DMS53 (cell line): ENCODE measurements around the gene MRPS34.

Source experiments
- DNase-seq: peaks from one replicate; lab custom pipeline; 2025; lab: John Stamatoyannopoulos, UW

Gene MRPS34

DNA sequence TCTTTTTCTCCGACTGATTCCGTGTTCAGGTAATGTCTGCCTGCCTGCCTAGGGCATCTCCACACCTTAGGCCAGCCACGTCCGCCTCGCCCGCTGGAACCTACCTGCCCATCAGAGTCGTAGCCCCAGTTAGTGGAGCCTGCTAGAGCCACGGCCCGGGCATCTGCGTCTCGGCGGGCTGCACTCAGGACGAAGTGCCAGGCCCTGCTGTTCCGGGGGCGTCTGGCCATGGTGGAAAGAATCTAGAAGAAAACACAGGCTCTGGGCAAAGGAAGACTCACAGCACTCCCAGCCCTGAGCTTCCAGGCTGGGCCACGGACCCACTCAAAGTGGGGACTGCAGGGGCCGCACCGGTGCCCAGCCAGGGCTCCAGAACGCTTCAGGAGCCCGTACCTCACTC, 8.3 kb upstream of the MRPS34 start:
- no peak for DNase-seq

DNA sequence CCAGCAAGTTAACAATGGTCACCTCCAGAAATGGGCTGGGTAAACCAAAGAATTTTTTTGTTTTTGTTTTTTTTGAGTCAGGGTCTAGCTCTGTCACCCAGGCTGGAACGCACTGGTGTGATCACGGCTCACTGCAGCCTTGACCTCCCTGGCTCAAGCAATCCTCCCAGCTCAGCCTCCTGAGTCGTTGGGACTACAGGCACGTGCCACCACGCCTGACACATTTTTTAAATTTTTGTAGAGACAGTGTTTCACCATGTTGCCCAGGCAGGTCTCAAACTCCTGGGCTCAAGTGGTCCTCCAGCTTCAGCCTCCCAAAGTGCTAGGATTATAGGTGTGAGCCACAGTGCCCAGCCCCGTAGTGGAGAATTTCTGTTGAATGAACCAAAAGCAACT, 7.7 kb upstream of the MRPS34 start:
- DNase-seq: no peak

DNA sequence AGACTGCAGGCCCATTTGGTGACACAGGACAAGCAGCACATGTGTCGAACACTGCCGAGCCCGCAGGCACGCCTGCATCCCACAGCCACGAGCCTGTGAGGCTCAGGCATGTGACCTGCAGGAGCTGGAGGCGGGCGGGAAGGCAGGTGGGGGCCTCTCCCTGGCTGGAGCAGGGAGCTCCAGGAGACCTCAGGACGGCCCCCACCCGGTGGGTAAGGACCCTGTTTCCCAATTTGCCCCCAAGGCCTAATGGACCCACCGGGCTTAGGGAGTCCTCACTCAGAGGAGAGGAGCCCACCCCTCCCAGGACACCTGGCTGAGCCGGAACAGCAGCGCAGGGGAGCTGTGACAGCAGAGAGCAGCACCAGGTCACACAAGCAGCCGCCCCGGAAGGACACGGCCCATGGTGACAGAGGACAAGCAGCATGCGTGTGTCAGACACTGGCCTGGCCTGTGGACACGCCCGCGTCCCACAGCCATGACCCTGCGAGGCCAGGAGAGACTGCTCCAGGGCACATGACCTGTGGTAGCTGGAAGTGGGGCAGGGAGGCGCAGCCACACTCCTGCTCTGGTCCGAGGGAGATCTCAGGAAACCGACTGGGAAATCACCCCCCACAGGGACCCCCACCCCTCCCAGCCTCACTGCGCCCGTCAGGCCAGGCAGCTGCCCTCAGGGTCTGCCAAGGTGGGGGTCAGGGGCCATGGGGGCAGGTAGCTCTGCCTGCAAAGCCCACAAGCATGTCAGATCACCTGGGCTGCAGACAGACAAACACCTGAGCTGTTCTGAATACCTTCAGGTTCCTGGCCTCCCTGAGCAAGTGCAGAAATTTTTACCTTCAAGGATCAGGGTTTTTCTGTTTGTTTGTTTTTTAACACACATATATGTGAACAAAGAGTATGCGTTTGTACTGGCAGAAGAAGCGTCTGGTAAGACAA, 7.1 kb upstream of the MRPS34 start:
- no peak for DNase-seq

DNA sequence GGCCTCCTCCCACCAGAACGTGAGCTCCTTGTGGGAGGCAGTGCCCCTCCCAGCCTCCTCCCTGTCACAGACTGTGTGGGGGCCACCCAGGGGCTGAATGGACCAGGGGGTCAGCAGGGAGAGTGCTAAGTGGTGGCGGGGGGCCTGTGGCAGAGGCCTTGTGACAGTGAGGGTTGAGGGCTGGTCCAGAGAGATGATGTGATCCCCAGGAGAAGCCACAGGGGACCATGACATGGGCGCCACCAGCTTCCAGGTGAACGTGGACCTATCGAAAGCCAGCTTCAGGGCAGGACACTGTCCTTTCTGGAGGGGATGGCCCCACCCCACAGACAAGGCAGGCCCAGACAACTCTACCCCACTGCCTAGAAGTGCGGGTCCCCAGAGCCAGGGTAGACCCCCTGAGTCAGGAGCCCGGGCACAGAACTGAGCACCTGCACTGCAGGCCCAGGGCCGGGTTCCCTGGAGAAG, 6.3 kb upstream of the MRPS34 start:
- DNase-seq: no peak

DNA sequence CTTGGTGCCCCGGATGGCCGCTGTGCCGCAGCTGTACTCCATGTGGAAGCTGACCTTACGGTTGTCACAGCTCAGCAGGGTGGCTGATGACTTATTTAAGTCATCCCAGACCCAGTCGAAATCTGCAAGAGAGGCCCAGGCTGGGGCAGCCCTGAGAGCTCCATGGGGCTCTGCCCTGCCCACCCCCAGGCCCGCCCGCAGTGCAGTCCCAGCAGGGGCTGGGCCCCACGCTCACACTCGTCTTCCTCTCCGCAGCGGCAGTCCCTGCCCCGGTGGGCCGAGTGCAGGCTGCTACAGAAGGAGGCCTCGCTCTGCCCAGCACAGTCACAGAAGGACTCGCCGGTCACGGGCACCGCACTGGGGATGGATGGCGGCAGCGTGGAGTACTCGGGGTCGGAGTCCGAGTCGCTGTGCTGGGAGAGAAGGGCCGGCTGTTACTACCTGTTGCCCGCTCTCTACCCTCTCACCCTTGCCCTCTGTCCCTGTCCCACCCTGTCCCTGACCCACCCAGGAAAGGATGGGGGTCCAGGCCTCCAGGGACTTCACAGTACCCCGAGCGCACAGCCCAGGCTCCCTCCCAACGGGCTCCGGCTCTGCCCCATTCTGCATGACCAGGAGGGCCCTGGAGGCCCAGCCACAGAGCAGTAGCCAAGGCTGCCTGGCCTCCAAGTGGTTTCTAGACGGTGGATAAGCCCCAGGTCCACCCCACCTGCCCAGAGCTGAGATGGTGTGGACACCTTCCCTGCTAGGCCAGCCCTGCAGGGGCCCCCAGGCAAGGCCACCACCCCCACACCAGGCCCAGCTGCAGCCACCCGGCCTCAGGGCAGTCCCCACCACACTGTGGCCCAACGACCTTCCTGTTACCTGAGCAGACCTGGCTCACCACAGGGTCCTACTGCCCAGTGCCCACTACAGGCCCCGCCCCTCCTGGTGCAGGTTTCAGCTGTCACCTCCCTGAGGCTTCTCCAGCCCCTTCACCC, 5.6 kb upstream of the MRPS34 start:
- DNase-seq: no peak

DNA sequence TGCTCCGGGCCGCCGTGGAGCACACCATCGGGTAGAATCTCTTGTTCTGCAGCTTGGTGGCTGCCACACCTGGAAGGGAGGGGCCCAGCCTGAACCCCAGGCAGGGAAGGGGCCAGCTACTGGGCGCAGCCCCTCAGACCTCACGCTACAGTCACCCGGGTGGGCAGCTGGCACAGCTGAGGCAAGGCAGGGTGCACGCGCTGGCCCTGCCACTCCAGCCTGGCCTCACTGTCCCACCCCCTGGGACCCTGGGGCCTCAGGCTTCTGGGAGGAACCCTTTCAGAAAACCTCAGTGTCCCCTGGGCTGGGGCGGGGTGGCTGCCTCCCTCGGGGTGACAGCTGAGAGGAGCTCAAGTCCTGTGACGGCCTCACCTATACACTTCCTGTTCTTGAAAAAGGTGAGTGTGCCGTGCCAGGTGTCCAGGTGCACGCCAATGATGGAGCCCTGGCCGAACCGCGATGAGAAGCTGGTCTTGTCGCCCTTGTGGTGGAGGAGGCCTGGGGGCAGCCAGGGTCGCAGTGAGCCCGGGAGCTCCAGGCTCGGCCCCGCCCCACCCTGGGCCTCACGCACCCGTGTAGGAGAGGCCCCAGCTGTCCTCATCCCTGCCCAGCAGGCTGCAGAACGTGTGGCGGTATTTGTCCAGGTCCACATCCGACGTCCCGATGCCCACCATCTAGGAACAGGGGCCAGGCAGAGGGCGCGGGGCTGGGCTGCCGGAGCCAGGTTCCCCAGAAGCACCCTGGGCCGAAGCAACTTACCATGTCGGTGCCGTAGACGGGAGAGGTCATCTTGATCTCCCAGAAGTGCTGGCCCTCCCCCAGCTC, 4.7 kb upstream of the MRPS34 start:
- DNase-seq: peak; percentile 20

DNA sequence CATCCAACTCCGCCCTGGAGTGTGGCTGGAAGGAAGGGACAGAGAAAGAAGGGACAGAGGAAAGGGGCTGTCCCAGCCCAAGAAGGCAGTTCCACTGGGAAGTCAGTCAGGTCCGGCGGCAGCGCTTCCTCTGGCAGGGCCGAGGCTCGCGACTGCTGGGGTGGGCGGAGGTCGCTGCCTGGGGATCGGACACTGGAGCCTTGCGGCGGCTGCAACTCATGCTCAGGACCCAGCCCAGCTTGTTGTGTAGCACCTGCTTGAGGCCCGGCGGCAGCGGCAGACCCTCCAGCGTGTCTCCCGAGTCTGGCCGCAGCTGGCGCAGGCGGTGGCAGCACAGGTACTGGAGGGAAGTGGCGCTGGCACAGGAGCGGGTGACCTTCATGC, 4.0 kb upstream of the MRPS34 start:
- DNase-seq: no peak

DNA sequence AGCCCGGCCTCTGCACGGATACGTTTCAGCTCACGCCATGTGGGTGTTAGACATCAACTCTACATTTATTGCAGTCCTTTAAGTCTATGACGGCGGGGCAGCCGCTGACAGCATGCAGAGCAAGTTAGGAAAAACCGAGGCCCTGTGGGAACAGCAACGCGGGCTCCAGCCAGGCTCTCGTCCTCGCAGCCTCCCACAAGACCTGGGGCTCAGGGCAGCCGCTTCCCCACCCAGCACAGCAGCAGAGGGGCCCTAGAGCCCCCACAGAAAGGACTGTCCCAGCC, 3.7 kb upstream of the MRPS34 start:
- DNase-seq: no peak

DNA sequence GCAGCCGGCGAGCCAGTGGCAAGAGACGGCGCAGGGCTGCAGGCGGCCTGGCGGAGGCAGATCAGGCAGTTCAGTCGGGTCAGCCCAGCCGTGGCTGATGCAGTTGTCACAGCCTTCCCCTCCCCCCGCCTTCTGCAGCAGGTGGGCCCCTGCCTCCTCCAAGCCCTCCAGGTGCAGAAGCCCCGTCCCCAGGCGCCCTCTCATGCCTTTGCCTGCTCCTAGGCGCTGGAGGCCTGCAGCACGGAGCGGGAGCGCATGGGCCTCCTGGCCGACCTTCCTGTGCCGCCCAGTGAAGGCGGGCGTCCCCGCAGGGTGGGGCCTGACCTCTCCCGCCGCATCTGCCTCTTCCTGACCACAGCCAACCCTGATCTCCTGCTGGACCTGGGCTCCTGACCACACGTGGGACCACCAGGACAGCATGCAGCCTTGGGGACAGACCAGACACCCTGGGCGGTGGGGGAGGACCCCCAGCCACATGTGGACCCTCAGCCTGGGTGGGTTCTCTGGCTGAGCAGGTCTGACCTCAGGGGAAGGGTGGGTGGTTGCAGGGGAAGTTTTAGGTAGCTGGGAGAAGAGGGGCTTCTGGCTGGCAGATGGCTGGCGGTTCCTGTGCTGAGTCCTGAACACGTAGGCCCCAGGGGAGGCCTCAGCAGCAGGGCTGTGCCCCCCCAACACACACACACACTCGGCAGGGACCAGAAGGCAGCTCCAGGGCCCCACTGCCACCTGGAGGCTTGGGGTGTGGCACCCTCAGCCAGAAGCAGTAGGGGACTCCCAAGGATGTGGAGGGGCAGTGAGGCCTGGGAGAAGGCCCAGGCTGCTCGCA, 3.1 kb upstream of the MRPS34 start:
- DNase-seq: no peak

DNA sequence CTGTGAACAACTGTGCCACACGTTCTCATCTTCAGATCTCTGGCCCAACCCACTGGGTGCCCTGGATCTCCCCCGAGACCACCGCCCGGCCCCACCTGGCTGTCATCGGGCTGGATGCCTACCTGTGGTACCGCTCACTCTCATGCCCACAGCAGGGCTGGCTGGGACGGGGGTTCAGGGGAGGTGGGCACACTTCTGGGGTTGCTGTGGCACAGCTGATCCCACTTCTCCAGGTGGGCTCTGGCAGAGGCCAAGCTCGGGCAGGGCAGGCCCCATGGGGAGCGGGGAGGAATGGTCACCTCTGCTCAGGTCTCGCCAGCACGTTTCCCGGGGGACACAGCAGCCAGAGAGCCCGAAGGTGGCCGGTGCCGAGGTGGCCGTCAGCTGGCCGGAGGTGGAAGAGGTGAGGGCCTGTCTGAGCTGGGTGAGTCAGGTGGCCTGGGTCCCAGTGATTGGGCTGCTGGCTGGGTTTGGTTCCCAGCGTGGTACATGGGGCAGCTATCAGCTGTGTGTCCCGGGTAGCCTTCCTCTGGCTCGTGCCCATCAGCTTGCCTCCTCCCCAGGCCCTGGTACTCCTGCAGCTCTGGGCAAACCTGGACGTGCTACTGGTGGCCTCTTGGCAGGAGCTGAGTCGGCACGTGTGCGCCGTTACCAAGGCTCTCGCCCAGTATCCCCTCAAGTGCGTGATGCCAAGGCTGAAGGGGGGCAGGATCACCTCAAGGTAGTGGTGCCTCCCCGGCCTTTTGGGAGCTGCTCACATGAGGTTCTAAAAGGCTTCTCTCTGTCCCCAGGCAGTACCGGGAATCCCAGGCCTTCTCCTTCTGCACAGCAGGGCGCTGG, 2.3 kb upstream of the MRPS34 start:
- DNase-seq: no peak

DNA sequence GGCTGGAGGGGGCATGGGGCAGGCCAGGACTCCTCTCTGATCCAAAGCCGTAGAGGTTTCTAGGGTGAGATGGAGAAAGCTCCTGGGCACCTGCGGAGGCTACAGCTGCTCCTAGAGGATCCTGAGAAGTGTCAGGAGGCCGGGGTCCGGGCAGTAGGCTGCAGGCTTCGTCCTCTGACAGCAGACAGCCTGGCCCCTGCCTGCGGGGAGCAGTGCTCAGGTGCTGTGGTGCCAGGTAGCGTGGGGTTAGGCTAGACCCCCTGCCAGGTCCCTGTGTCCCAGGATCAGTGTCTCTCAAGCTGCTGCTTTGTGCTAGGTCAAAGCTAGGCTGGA, 1.5 kb upstream of the MRPS34 start:
- no peak for DNase-seq

DNA sequence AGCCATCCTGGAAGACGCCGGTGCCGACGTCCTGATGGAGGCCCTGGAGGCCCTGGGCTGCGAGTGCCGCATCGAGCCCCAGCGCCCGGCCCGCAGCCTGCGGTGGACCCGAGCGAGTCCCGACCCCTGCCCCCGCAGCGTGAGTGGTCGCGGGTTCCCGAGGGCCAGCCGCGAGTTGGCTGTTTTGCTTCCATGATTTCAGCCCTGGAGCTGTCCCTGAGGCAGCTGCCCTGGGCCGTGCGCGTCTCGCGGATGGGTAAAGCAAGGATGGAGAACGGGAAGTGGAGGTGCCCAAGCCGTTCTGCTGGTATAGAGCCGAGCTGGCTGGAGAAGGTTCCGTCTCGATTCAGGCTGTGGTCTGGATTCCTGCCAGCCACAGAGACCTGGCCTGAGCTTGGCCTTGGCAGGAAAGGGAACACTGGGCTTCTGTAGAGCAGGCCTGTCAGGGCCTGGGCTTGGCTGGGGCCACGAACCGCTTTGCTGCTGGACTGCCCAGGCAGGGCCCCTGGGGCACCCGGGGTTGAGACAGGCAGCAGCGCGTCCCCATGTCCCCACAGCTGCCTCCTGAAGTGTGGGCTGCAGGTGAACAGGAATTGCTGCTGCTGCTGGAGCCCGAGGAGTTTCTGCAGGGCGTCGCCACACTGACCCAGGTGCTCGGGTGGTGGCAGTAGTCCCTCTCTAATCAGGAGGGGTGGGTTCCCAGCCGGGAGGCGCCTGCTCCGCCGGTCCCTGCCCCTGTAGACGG, 941 bp upstream of the MRPS34 start:
- peak; percentile 61 for DNase-seq

DNA sequence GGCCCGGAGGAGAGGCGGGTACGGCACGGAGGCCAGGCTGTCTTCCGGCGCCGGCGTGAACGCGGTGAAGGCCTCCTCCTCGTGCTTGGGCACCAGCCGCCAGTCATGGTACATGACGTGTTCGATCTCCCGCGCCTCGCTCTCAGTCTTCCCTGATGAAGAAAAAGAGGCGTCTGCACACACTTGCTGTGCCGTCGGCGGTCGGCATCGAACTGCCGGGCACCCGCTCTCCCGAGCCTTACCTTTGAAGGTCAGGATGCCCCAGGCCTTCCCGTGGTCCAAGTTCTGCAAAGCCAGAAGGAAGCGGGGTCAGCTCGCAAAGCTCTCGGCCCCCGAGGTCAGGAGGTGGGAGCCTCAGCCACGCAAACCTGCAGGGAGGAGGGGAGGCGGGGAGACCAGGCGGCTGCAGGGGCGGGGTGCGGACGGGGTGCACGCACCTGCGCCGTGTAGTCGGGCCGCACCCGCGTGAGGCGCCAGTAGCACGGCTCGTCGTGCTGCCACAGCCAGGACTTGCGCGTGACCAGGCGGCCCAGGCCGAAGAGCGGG, 499 bp downstream of the MRPS34 start, which contains the start of gene EME2:
Gene EME2 (plus strand): TSS at position 449 of the 546 bp plus-strand sequence. CDS start 418 bp downstream, outside the sequence.
- peak; percentile 74 for DNase-seq

DNA sequence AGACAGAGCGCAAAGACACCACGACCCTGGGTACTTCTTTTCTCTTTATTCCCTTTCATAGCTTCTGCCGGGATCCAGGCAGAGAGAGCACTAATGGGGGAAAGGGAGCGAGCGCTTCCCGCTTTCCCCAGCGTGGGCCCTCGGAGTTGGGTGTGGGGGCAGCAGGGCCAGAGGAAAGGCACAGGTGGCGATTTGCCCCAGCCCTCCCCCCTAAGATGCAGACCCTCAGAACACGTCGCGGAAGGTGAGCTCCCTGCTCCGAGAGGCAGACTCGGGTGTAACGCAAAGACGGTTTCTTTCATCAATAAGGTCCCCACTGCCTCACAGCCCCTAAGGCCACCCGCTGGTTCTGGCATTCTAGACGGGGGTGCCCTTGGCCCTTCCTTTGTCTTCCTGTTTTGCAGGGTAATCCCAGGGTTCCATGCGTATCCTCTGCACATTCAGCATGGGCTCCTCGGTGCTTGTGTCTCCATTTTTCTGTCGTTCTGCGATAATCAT, 1.0 kb downstream of the MRPS34 start:
- DNase-seq: peak; percentile 52

DNA sequence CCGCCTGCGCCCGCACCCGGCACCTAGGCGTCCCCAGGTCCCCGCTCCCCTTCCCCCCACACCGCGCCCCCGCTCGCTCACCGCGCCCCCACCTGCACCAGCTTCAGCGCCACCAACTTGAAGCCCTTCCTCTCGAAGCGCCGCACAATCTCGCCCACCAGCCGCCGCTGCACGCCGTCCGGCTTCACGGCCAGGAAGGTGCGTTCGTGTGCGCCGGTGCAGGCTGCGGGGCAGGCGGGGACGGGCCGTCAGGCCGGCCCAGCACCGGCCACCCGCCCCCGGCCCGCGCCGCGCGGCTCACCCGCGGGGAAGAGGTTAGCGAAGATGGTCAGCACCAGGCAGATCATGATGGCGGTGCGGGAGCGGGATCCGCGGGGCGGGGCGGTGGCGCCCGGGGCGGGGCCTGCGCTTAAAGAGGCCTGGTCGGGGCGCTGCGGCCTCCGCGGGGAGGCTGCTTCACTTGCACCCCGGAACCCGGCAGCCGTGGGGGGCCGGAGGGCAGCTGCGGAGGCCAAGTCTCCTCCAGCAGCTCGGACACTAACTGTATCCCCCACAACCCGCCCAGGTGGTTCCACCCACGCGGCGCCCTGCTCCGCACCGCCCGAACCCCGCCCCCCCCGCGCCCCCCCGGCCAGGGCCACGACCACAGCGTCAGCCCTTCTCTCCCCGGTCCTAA, 1.6 kb downstream of the MRPS34 start, which contains the start of gene NME3:
Gene NME3 (minus strand): TSS at position 356 of the 676 bp plus-strand sequence. CDS start 9 bp downstream, at position 347.
- peak; percentile 67 for DNase-seq

DNA sequence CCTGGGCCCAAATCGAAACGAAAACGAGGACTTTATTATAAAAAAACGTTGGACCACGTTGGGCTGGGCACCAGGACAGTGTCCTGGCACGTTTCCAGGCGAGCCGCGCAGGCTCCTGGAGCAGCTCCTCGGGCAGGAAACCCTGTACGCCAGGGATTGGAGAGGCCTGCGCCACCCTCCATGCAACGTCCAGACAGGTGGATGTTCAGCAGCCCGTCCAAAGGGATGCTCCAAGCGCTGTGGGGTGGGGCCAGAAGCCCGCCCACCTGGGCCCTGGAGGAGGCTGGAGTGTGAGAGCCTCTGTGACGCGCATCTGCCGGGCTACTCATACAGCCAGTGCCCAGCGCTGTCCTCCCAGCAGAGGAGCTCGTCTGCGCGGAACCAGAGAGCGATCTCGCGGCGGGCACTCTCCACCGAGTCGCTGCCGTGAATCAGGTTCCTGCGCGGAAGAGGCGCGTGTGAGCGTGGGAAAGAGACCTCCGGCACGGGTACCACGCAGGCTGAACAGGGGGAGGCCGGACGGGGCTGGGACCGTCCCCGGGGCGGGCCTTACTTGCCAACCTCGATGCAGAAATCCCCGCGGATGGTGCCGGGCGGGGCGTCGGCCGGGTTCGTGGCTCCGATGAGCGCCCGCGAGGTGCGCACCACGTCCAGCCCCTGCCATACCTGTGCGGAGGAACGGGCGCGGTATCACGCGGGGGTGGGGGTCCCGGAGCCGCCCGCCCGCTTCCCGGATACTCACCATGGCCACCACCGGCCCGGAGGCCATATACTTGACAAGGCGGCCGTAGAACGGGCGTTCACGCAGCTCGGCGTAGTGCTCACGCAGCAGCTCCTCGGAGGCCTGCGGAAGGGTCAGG, 2.4 kb downstream of the MRPS34 start:
- DNase-seq: peak; percentile 97
